Stimulated activated CD8-positive, alpha-beta memory T cell treated with anti-CD3 and anti-CD28 coated beads, Interleukin-7, amount 100 ng/mL, for 4 hours (primary cell): ENCODE results near the gene UBE2J2.
"Not testable (repeated sequence)": the region's sequence is repeated elsewhere in the genome, so short reads cannot be mapped to it uniquely, and the experiment has no call there.

Source experiments
- DNase-seq, 2 donors: peaks; one replicate each; pipeline ENCODE4 v3.0.0-alpha.2; 2020; ENCODE audit warnings: low read depth in 2 of 2

Gene UBE2J2

DNA sequence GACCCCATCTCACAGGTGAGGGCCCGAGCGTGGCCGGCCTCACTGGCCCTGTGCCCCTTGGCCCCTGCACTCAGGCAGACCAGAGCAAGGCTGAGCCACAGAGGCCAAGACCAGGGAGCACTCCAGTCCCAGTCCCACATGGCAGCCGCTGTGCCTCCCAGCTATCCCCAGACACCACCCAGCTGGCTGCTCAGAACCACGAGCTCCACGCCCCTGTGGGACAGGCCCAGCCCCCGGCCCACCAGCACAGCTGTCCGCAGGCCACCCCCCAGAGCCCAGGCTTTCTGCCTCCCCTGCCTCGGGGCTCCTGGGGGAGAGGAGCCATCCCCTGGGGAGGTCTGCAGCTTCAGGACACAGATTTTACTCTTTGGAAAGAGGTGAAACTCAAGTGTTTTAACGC is 18.0 kb downstream of the UBE2J2 start:
- no peak for DNase-seq

DNA sequence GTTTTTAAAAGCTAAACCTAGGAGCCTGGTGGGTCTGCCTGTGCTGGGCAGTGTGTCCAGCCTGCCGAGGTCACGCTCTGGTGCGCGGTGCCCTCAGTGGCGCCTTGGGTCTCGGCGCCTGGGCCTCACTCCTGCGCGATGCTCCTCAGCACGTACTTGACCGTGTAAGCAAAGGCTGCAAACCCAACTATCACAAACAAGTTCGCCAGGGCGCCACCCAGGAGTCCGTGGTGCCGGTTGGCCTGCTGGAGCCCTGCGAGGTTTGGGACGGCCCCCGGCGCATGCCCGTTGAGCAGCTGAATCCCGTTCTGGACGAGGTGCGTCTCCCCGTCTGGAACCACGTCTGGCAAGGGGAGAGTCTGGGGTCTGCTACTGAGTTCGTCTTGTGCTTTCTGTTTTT is 18.6 kb downstream of the UBE2J2 start:
- no peak for DNase-seq

DNA sequence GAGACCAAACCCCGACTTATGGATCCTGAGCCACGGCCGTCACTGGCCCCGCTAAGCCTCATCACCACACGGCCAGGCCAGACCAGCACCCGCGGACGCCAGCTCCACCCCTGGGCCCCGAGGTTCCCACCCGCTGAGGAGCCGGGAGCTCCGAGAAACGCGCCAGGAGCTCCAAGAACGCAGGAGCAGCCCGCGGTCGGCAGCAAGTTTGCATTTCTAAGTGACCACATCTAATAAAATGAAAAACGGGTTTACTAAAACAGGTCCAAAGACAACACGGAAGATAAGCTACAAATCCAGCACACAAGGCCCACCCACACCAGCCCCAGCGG is 19.0 kb downstream of the UBE2J2 start:
- no peak for DNase-seq

DNA sequence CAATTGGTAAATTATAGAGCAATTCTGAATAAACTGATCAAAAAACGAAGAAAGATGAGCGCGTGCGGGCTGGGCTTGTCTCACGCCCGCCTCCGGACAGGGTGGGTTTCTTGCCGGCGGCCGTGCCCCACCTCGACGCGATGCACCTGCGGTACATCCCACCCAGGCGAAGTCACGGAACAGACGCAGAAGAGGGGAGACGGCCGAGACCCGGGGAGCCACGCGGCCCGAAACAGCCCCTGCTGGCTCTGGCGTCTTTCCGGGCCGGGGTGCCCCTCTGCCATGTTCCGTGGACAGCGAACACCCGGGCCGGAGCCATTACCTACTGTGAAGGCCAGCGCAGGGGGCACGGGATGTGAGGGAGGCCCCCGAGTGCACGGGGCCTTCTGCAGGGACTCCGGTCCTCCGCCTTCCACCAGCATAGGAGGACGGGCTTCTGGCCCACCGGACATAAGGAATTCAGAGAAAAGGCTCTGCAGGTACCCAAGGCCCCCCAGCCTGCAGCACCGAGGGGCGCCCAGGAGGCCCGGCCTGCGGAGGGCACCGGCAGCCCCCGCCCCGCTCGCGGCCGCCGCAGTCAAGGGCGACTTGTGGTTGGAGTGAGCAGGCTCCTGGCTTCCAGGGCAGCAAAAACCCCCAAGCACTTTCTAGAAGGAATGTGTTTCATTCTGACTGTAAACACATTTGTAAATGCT is 19.5 kb downstream of the UBE2J2 start:
- no peak for DNase-seq

DNA sequence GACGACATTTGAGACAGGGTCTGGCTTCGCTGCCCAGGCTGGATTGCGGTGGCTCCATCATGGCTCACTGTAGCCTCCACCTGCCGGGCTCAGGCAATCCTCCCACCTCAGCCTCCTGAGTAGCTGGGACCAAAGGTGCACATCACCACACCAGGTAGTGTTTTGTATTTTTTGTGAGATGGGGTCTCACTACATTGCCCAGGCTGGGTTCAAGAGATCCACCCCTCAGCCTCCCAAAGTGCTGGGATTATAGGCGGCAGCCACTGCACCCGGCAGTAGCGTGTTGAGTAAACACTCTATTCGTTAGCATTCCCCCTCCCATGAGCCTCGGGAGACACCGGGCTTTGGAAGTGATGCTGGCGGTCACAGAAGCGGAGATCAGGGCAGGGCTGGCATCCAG is 20.3 kb downstream of the UBE2J2 start:
- DNase-seq, result no peak

DNA sequence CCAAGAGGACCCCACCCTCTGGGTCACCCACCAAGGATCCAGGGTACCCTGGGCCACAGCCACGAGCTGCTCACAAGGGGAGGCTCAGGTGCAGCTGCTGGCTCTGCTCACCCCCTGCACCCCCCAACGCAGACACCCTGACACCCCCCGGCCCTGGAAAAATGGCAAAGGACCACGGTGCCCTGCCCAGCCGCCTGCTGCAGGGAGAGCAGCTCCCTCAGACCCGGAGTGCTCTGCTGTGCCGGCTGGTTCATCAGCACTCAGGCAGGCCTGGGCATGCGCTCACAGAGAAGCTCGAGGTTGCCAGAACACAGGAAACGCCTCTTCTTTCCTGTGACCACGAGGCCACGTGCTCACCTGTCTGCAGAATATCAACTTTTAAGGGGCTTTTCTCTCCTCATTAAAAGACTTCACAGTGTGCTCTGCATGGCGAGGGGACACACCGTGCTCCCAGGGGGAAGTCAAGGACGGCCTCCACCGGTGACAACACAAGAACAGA is 22.8 kb downstream of the UBE2J2 start:
- DNase-seq, result peak; percentile 59 to 79

DNA sequence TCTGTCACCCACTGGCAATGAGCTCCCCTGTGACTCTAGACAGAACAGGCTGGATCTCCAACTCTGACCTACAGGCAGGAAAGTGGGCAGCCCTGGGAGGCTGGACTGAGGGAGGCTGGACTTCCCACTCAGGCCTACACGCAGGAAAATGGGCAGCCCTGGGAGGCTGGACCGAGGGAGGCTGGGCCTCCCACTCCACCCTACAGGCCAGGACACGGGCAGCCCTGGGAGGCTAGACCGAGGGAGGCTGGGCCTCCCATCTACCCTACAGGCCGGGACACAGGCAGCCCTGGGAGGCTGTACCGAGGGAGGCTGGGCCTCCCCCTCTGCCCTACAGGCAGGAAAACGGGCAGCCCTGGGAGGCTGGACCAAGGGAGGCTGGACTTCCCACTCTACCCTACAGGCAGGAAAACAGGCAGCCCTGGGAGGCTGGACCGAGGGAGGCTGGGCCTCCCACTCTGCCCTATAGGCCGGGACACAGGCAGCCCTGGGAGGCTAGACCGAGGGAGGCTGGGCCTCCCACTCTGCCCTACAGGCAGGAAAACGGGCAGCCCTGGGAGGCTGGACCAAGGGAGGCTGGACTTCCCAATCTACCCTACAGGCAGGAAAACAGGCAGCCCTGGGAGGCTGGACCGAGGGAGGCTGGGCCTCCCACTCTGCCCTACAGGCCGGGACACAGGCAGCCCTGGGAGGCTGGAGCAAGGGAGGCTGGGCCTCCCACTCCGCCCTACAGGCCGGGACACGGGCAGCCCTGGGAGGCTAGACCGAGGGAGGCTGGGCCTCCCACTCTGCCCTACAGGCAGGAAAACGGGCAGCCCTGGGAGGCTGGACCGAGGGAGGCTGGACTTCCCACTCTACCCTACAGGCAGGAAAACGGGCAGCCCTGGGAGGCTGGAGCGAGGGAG is 25.4 kb downstream of the UBE2J2 start:
- not testable (repeated sequence) for DNase-seq

DNA sequence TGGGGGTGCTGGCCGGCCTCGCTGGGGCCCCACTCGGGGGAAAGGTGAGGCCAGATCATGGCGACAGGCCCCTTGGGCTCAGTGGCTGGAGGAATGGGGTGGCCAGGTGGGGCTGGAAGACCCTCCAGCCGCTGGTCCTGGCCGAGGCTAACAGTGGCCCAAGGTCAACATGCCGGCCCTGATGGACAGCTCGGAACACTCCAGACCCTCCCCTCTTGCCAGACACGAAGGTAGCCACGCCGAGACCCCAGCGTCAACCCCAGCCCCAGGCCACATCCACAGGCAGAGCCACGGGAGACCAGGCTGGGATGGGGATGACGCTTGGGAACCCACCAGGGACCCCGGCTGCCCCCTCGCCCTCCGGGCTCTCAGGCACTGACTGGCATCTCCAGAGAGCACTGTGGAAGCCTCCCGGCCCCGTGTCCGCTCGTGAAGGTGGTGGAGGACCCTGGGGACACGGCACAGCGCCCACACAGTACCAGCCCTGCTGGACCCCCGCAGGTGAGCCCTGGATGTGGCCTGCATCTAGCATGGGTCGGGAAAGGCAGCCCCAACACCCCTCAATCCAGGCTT is 26.2 kb downstream of the UBE2J2 start:
- no peak for DNase-seq

DNA sequence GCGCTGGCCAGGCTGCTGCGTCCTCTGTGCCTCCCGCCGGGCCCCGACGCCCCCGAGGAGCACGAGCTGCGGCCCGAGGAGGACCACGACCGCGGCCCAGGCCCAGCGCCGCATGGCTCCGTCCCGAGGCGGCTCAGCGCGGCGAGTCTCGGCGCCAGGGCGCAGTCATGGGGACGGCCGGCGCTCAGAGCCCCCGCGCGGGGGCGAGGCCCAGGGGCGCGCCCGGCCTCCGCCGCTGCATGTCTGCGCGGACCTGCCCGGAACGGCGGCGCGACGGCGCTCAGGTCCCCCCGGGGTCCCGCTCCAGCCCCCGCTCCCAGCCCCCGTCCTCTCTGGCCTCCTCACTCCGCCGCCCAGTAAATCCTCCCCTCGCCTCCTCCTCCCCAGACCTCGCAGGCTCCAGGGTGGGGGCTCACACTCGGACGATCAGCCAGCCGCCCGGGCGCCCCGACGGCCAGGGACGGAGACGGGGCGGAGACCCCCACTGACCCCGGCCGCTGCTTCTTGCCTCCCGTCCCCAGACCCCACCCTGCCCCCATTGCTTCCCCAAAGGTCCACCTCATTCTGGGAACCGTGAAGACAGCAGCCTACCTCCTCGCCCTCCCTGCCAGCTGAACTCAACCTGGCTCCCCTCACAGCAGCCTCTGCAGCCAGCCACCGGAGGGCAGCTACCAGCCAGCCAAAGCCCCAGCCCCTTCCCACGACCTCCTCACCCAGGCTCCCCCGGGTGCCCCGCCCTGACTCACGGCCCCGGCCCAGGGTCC is 26.9 kb downstream of the UBE2J2 start, which contains the start of gene C1QTNF12:
Gene C1QTNF12 (minus strand): TSS at position 146 of the 764 bp plus-strand sequence. CDS start 32 bp downstream, at position 114.
- DNase-seq, result no peak

DNA sequence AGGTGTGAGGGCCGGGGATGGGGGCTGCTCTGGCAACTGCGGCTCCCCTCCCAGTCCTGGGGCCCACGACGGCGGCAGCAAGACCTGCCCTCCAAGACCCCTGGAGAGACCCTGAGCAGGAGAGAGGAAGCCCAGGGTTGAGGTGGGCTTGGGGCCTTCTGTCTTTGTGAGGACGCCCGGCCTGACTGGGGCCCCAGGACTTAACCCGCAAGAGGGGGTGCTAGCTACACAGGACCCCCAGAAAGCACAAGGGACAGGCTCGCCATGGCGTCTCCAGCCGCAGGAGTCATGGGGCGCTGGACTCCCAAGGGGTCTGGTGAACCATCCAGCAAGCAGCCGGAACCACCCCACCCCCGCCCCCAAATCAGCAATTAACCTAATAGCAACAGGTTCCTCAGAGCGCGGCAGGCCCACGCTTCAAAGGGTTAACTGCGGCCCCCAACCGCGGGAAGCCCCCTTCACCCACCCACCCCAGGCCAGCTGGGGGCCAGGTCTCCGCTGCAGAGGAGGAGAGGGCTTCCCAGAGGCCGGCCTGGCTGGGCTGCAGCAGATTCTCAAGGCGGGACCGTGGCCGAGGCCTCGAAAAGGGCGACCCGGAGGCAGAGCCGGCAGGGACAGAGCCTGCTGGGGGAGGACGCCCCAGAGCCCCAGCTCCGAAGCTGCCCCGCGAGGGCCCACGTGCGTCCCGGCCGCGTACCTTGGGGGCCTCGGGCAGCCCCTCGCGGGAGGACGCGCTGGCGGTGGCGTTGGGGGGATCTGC is 27.7 kb downstream of the UBE2J2 start:
- no peak for DNase-seq

DNA sequence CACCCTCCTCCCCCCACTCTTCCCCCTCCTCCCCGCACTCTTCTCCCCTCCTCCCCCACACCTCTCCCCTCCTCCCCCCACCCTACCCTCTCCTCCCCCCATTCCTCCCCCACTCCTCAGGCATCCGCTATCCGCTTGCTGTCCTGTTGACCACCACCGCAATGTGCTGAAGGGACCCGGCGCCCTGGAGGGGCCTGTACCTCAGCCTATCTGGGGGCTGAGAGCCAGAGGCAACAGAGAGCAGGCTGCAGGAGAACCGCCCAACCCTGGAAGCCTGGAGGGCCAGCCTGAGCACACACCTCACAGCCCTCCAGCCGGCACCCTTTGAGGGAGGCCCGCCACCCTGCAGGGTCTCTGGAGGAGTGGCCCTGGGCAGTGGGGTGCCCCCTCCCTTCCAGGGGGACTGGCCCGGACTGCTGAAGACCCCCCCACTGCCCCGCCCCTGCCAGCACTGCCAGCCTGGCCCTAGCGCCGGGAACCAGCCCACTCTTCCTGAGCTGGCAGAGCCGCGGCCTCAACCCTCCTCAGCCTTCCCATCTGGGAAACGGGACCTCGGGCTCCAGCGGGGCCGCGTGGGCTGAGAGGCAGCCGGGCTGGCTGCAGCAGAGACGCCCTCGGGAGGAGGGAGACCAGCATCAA is 28.4 kb downstream of the UBE2J2 start:
- no peak for DNase-seq

DNA sequence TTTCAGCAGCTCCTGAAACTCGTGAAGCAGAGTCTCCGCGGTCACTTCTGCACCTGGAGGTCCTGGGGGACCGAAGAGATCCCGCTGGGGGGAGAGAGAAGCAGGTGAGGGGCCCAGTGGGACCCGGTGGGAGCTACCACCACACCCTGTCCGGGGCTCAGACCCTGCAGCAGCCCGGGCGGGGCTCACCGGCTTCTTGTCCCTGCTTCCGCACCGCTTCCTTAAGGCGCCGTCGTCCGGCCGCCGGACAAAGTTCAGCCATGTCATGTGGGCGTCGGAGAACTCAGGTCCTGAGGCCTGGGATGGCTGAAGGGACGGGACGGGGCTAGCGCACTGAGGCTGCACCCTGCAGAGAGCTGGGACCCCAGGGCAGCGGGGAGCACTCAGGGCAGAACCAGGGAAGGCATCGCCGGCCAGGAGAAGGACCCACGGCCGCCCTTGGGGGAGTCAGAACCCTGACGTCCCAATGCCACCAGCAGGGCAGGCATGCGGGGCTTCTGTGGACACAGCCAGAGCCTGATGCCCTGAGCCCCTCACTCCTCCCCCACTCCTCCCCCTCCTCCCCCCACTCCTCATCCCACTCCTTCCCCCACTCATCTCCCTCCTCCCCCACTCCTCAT is 29.4 kb downstream of the UBE2J2 start:
- DNase-seq, result no peak

DNA sequence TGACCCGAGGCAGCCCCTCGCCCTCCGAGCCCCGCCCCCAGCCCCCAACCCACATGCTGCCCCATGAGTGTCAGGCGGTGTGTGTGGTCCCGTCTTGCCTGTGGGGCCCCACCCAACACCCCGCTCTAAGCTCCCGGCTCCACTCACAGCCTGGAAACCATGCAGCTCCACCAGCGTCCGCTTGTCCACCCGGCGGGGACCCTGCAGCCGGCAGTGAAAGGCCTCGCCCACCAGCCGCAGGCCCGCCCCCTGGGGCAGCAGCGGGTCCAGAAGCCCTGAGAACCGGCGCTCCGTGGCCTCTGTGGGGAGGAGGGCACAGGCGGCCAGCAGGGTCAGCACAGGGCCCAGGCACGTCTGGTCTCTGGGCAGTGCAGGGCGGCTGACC is 29.9 kb downstream of the UBE2J2 start:
- DNase-seq, result no peak

DNA sequence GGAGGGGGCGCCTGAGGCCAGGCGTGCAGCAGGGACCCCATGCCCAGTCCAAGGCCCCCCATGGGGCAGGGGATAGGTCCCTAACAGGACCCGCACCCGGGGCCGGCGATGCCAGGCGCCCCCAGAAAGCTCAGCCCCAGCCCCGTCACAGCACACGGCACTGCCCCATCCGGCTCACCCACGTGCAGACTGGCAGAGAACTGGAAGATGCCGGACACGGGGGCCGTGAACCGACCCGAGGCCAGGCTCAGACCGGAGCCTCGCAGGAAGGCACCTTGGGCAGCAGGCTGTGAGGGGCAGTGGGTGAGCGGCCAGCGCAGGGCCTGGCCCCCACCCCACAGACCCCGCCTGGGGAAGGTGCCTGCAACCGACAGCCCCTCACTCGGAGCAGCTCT is 30.4 kb downstream of the UBE2J2 start:
- no peak for DNase-seq

DNA sequence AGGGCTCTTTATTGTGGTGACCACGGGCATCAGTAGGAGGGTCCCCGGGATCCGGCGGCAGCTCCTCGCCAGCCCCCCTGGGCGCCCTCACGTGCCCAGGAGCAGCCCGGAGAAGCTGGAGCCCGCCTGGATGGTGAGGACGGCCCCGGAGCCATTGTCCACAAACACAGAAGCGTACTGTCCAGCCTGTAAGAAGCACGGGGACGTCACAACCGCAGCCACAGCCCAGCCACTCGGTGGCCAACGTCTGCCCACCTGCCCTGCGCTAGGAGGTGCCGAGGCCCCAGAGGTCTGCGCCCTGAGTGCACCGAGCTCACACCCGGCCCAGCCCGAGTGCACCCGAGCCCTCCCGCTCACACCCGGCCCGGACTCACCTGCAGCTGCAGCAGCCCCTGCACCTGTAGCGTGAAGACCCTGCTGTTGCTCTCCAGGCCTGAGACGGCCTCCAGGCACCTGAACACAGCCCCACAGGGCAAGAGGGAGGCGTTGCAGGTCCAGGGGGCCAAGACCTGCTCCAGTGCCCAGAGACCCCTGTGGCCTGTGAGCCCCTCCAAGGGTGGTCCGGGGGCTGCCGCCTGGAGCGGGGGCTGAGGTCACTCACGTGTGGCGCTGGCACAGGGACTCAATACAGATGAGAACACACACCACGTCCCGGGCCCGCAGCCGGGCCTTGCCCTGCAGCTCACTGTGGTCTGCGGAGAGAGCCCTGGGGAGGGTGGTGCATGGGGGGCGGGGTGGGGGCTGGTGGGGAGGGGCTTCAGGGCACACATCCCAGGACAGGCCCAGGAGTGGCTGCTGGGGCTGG is 31.0 kb downstream of the UBE2J2 start:
- DNase-seq, result no peak

DNA sequence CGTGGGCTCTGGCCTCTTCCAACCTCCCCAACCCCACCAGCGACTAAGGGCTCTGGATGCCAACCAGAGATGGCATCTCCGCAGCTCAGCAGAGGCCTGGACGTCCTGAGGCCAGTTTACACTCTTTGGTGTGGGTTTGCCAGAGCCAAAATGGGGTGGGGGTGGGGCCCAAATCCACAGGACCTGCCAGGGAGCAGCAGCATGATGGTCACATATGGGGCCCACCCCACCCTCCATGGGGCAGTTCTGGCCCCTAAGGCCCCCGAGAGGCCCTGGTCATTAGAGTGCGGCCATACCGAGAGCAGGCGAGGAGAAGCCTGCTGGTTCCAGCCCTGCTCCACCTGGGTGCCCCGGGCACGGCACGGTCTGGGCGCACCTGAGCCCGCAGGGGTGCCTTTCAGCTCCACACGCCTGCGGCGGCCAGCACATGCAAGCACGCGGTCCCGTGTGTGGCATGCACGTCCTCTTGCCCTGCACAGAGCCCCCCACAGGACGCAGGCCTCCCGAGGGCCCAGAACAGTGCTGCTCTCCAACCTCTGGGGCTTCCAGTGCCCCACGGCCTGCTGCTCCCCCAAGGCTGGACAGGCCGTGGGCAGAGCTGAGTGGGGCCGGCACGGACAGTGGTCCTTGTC is 31.9 kb downstream of the UBE2J2 start:
- no peak for DNase-seq

DNA sequence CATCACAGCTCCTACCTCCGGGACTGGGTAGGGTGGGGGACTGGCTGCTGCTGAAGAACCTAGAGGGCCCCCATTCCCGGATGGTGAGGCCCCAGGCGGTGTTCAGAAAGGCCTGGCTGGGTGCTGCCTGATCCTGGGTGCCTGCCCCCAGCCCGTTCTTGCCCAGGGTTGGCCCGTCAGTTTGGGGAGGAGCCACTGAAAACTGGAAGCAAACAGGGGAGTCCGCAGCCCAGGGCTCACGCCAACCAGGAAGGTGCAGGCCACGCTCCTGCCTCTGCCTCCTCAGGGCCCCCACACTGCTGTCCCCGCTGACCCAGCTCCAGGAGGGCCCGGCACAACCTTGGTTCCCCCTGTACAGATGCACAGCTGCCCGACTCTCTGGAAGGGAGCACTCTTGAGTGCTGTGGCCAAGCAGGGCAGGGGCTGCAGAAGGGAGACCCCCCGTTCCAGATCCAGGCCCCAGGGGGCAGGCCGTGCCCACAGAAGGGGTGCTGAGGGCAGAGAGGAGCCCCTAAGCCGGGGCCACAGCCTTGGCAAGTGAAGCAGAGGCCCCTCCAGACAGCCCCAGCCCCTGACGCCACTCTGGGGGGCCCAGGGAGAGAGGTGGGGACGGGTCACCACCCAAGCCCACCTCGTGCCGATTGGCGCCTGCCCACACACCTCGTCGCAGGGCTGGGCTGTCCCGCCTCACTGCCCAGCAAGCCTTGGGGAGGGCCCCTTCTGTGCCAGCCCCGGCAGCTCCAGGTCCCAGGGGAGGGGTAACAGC is 32.6 kb downstream of the UBE2J2 start:
- DNase-seq, result no peak

DNA sequence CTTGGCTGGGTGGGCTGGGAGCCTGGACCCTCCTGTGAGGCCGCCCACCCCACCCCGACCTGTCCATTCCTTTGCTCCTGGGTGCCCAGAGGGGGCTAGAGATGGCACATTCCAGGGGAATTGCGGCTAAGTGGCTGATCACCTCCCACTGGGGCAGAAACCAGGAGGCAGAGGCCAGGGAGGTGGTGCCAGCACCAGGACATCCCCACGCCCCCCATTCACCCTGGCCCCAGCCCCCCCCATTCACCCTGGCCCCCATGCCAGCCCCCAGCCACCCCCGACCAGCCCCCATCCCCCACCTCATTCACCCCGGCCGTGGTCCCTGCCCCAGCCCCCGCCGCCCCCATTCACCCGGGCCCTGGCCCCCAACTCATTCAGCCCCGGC is 33.3 kb downstream of the UBE2J2 start:
- DNase-seq, result no peak
